Kidney (tissue), 14 donors: ENCODE results near the gene LRRC1. TPM values are rescaled to one million over a fixed set of nuclear protein-coding genes. Genes with fewer than 3 reads are reported as not detected.

Experiments used
- DNase-seq, 5 donors: peaks; one replicate each; pipeline ENCODE4 v3.0.0-alpha.2; 2013 to 2020
- FAIRE-seq: peaks from 2 replicates; lab custom pipeline; 2012; peaks lifted over from hg19 to GRCh38; lab: Jason Lieb, UNC
- H3K27ac ChIP-seq, 2 donors: one replicate each; pipeline ENCODE4 v1.7.0; 2013; ENCODE audit warnings: low read depth in 2 of 2, low read length in 2 of 2, inconsistent platforms in 1 of 2
- H3K27me3 ChIP-seq: one replicate; pipeline ENCODE4 v1.7.1; 2013; ENCODE audit warnings: low read length, inconsistent platforms; ENCODE audit not compliant: control insufficient read depth, insufficient read depth
- H3K36me3 ChIP-seq, 3 donors: one replicate each; pipeline versions ENCODE4 v1.7.0 to v1.7.1; 2013; ENCODE audit warnings: low read length in 3 of 3, control low read depth in 1 of 3, inconsistent platforms in 1 of 3; ENCODE audit not compliant: insufficient read depth in 3 of 3, control insufficient read depth in 2 of 3
- H3K4me1 ChIP-seq, 3 donors: one replicate each; pipeline versions ENCODE4 v1.7.0 to v1.7.1; 2013; ENCODE audit warnings: low read length in 3 of 3, inconsistent platforms in 1 of 3, low read depth in 1 of 3; ENCODE audit not compliant: control insufficient read depth in 2 of 3, insufficient read depth in 2 of 3
- H3K4me3 ChIP-seq, 3 donors: one replicate each; pipeline versions ENCODE4 v1.7.0 to v1.8.1; 2013; ENCODE audit warnings: low read length in 3 of 3, control low read depth in 1 of 3, inconsistent platforms in 1 of 3
- H3K9ac ChIP-seq, 3 donors: one replicate each; pipeline versions ENCODE4 v1.7.0 to v1.7.1; 2013; ENCODE audit warnings: low read length in 3 of 3, control low read depth in 1 of 3, inconsistent platforms in 1 of 3
- H3K9me3 ChIP-seq, 3 donors: one replicate each; pipeline versions ENCODE4 v1.7.0 to v1.7.1; 2013; ENCODE audit warnings: low read length in 3 of 3, control low read depth in 1 of 3, inconsistent platforms in 1 of 3; ENCODE audit not compliant: control insufficient read depth in 2 of 3, insufficient read depth in 1 of 3
- intact Hi-C: fragments of 100-400 bp; cut with DNase I; formaldehyde crosslinking; loops from one replicate; pipeline ENCODE4 v1.11.1; 2022
- polyA plus RNA-seq: library from polyadenylated mRNA; stranded (reverse); fragments of 350-450 nt; fragmentation: Illumina TruSeq; extraction: RNeasy Lipid Tissue Mini Kit (QIAGEN cat#74804); gene quantifications from one replicate; pipeline ENCODE4 v1.2.3, GENCODE V29; 2014; ENCODE audit warnings: low read depth, low replicate concordance; ENCODE audit not compliant: insufficient read depth
- total RNA-seq: library from RNA; stranded (reverse); fragmentation: NEBNext Ultra II Directional; extraction: Animal tissue kit (Norgen Biotek cat#: 25700); gene quantifications from one replicate; pipeline ENCODE4 v1.2.1, GENCODE V29; 2021
- TF ChIP-seq, protein P1 (sequence below): IDR thresholded peaks from 3 replicates; pipeline ENCODE4 v1.5.1; 2012; ENCODE audit warnings: mild to moderate bottlenecking, moderate library complexity, borderline replicate concordance; ENCODE audit not compliant: insufficient read depth; ENCODE audit errors: extremely low read depth
- donor health status: control.
- donor health status: control.
- donor health status: control.
- donor health status: control.
- donor health status: control.
- donor health status: DM: yes; HTN: yes; CAD: no.
- donor health status: Normal renal cell carcinoma (clear cell type).

The LRRC1 gene
- total and polyA plus RNA-seq, 2 donors from 2014 or later = 7.8 to 12.6 TPM

DNA sequence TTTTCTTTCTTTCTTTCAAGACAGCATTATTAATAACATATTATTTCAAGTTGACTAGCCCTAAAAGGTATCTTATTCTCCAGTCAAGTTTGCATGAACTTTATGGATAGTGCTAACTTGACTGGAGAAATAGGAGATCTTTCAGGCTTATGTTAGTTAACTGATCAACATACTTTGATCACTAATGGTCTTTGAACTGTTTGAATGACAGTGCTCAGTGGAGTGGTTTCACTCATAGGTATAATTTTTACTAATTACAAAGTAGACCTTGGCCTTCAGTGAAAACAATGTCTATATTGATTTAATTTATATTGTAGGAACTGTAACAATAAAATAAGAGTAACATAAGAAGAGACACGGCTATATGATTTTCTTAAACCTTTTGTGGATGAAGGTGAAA lies 8.0 kb upstream of the LRRC1 start:
- Histone ChIP-seq H3K27me3 (no peaks in the 10 kb centered on the region), H3K9ac (no peak overlapping the region)
- no peak for DNase-seq

DNA sequence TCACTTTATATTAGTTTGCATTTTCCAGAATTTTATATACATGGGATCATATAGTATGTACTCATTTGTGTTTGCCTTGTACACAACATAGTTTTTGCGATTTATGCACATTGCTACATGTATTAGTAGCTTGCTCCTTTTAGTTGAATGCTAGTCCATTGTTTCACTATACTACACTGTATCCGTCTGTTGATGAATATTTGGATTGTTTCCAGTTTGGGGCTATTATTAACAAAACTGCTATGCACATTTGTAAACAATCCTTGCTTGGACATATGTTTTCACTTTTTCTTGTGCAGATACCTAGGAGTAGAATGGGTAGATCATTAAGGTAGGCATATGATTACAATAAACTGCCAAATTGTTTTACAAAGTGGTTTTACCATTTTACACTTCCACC lies 3.9 kb upstream of the LRRC1 start:
- H3K36me3 ChIP-seq = no peaks in the 10 kb centered on the region
- intact Hi-C loops = no loop called here
- no peak overlapping the region for H3K9ac ChIP-seq
- TF ChIP-seq, protein P1, sequence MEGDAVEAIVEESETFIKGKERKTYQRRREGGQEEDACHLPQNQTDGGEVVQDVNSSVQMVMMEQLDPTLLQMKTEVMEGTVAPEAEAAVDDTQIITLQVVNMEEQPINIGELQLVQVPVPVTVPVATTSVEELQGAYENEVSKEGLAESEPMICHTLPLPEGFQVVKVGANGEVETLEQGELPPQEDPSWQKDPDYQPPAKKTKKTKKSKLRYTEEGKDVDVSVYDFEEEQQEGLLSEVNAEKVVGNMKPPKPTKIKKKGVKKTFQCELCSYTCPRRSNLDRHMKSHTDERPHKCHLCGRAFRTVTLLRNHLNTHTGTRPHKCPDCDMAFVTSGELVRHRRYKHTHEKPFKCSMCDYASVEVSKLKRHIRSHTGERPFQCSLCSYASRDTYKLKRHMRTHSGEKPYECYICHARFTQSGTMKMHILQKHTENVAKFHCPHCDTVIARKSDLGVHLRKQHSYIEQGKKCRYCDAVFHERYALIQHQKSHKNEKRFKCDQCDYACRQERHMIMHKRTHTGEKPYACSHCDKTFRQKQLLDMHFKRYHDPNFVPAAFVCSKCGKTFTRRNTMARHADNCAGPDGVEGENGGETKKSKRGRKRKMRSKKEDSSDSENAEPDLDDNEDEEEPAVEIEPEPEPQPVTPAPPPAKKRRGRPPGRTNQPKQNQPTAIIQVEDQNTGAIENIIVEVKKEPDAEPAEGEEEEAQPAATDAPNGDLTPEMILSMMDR = no peak
- H3K27ac ChIP-seq = no peak overlapping the region
- H3K4me1 ChIP-seq = peaks cover 0 to 3% (median 0%) of the 10 kb centered on the region in 3 donors
- H3K9me3 ChIP-seq = no peaks in the 10 kb centered on the region
- FAIRE-seq (no peak), DNase-seq (no peak)
- no peaks in the 10 kb centered on the region for H3K27me3 ChIP-seq
- H3K4me3 ChIP-seq = no peak overlapping the region

More for the DNA sequence above, 8.0 kb upstream of the LRRC1 start:
- intact Hi-C loops = no loop called here
- H3K36me3 ChIP-seq = no peaks in the 10 kb centered on the region
- no peaks in the 10 kb centered on the region for H3K4me1 ChIP-seq
- TF ChIP-seq, protein P1 = no peak
- H3K9me3 ChIP-seq = no peaks in the 10 kb centered on the region
- no peak overlapping the region for H3K27ac ChIP-seq
- FAIRE-seq = no peak
- H3K4me3 ChIP-seq = no peak overlapping the region

DNA sequence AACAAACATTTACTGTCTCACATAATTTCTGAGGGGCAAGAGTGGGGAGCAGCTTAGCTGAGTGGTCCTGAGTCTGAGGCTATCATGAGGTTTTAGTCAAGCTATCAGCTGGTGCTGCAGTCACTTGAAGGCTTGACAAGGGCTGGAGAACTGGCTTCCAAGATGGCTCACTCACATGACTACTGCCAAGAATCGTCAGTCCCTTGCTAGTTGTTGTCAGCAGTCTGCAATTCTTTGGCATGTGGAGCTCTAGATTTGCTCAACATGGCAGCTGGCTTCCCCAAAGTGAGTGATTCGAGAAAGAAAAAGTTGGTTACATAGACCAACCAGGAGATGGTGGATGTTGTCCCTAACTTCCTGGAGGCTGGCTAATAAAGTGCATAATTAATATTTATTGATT lies 2.8 kb upstream of the LRRC1 start:
- no peaks in the 10 kb centered on the region for H3K36me3 ChIP-seq
- H3K4me3 ChIP-seq = no peak overlapping the region
- peaks cover 3% of the 10 kb centered on the region in 3 donors for H3K4me1 ChIP-seq
- H3K9me3 ChIP-seq = no peaks in the 10 kb centered on the region
- TF ChIP-seq, protein P1 = no peak
- no peak overlapping the region for H3K27ac ChIP-seq
- no peak for DNase-seq
- H3K27me3 ChIP-seq = no peaks in the 10 kb centered on the region
- no peak for FAIRE-seq
- intact Hi-C loops = no loop called here
- H3K9ac ChIP-seq = no peak overlapping the region

DNA sequence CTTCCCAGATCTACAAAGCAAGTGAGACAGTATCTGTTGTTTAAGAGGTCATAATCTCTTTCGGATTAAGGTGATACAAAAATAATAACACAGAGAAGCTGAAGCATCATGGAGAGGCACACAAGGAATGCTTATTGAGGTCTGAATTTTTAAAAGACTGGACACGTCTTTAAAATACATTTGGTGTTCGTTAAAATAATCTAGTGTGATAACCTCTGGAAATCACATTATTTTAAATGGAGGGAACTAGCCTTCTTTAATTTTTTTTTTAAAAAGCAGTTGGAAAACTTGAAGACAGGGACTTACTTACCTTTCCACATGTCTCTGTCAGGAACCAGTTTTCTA lies 1.9 kb upstream of the LRRC1 start:
- TF ChIP-seq, protein P1 = no peak
- H3K4me3 ChIP-seq = peak overlapping the region; percentile 78 to 93 (median 92)
- H3K36me3 ChIP-seq = no peaks in the 10 kb centered on the region
- intact Hi-C loops = no loop called here
- peak overlapping the region; percentile 65 to 74 (median 67) for H3K9ac ChIP-seq
- no peak for DNase-seq
- H3K4me1 ChIP-seq = peaks cover 3% of the 10 kb centered on the region in 3 donors
- FAIRE-seq = no peak
- H3K27me3 ChIP-seq = no peaks in the 10 kb centered on the region
- no peaks in the 10 kb centered on the region for H3K9me3 ChIP-seq
- peak overlapping the region; percentile 39 to 73 for H3K27ac ChIP-seq
